Stimulated activated CD4-positive, alpha-beta T cell treated with anti-CD3 and anti-CD28 coated beads, Interleukin-15, amount 100 ng/mL, for 24 hours (primary cell): ENCODE measurements around the gene RIPPLY3.

Experiments
- DNase-seq: peaks from one replicate; pipeline ENCODE4 v3.0.0-alpha.2; 2020

The RIPPLY3 gene

GRCh38 chr21:37064841-37065240, 58.3 kb downstream of the RIPPLY3 start:
- no peak for DNase-seq

- DNase-seq, result no peak
These were observed 59.2 kb downstream of the RIPPLY3 start for GRCh38 chr21:37065561-37066177.
